ENCODE measurements around the gene PEF1.
A peak's percentile ranks its signal among the peaks of the same experiment; 100 is the strongest.

Gene PEF1

DNA sequence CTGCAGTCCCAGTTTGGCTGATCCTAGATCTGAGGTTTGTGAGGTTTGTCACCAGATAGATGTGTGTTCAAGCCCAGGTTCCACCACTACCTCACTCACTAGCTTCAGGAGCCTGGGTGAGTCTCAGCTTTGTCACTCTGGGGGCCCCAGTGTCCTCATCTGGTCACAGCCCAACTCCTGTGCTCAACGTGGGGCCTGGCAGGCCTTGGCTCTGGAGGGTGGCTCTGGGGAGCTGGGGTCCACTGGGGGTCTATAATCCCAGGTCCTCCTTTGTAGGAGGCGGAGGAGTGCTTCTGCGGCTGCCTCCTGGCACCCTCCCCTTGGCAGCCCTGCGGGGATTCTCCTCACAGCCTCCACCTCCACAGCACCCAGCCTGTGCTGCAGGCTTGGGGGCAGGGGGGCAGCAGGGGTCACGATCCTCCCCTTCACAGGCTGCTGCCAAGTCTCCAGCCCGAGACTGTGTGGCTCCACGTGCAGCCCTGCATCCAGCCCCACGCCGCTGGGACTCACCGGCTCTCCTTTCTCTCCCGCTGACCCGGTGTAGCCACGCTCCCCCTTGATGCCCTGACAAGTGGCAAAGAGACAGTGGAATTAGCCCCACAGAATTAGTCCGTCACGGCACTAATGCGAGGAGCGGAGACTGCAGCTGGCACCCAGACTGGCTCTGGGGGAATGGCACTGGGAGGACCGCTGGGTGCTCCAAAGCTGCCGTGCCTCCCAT lies 22.5 kb upstream of the PEF1 start:
- Histone ChIP-seq H3K4me1 (no peaks in the 10 kb centered on the region), H3K36me3 (replicated peaks) (no peaks in the 10 kb centered on the region), H3K4me3 (no peak overlapping the region), H3K9me3 (no peaks in the 10 kb centered on the region), H3K27me3 (ENCODE audit: low read depth) (peaks cover 16% of the 10 kb centered on the region)
- in situ Hi-C loops (cut with MboI; ENCODE audit: low sequenced_read_pairs), result loop anchor here (10.0 kb wide), 2 partner anchors 298 to 398 kb away; no protein-coding TSS in a partner anchor
- no peak for DNase-seq (ENCODE audit: low spot score in 2 of 2)

- DNase-seq (ENCODE audit: low spot score in 2 of 2), result no peak
Observed at GRCh38 chr1:31666263-31666963, 21.7 kb upstream of the PEF1 start.

GRCh38 chr1:31665234-31665878 lies 20.7 kb upstream of the PEF1 start:
- Histone ChIP-seq H3K36me3 (replicated peaks) (no peaks in the 10 kb centered on the region), H3K27me3 (ENCODE audit: low read depth) (peaks cover 11% of the 10 kb centered on the region), H3K4me1 (no peaks in the 10 kb centered on the region), H3K9me3 (no peaks in the 10 kb centered on the region), H3K4me3 (no peak overlapping the region)
- in situ Hi-C loops (cut with MboI; ENCODE audit: low sequenced_read_pairs), result loop anchor here (10.0 kb wide), 2 partner anchors 299 to 399 kb away; no protein-coding TSS in a partner anchor
- no peak for DNase-seq (ENCODE audit: low spot score in 2 of 2)

More at GRCh38 chr1:31666263-31666963, 21.7 kb upstream of the PEF1 start:
- no peaks in the 10 kb centered on the region for H3K9me3 ChIP-seq
- peaks cover 16% of the 10 kb centered on the region for H3K27me3 ChIP-seq (ENCODE audit: low read depth)
- no peaks in the 10 kb centered on the region for H3K36me3 ChIP-seq (replicated peaks)
- no peak overlapping the region for H3K4me3 ChIP-seq
- in situ Hi-C loops (cut with MboI; ENCODE audit: low sequenced_read_pairs), result loop anchor here (10.0 kb wide), 2 partner anchors 298 to 398 kb away; no protein-coding TSS in a partner anchor
- no peaks in the 10 kb centered on the region for H3K4me1 ChIP-seq

DNA sequence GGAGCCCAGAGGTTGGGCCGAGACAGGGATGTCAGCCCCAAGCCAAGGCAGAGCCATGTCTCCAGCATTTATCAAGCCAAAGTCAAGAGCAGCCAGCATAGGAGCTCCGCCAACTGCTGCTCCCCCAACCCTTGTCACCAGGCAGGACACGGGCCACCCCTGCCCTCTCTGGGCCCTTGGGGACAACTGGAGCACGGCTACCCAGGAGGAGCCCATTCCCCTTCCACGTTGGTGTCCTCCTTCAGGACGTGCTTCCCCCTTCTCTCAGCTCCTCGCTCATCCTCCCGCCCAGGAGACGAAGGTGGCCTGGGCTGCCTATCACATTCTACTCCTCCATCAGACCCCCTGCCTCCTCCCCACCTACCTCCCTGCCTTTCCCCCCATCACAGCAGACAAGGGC lies 19.9 kb upstream of the PEF1 start:
- Histone ChIP-seq H3K4me3 (no peak overlapping the region), H3K4me1 (no peaks in the 10 kb centered on the region), H3K27me3 (ENCODE audit: low read depth) (peaks cover 4% of the 10 kb centered on the region), H3K9me3 (no peaks in the 10 kb centered on the region), H3K36me3 (replicated peaks) (no peaks in the 10 kb centered on the region)
- in situ Hi-C loops (cut with MboI; ENCODE audit: low sequenced_read_pairs), result loop anchor here (10.0 kb wide), 2 partner anchors 300 to 400 kb away; no protein-coding TSS in a partner anchor
- DNase-seq (ENCODE audit: low spot score in 2 of 2), result no peak

GRCh38 chr1:31663622-31664452 lies 19.2 kb upstream of the PEF1 start:
- H3K9me3 ChIP-seq, result no peaks in the 10 kb centered on the region
- H3K4me3 ChIP-seq, result no peak overlapping the region
- DNase-seq (ENCODE audit: low spot score in 2 of 2), result peak in 1 of 2 experiments; percentile 80
- in situ Hi-C loops (cut with MboI; ENCODE audit: low sequenced_read_pairs), result loop anchor here (10.0 kb wide), 2 partner anchors 301 to 401 kb away; no protein-coding TSS in a partner anchor
- H3K4me1 ChIP-seq, result no peaks in the 10 kb centered on the region
- H3K27me3 ChIP-seq (ENCODE audit: low read depth), result peaks cover 4% of the 10 kb centered on the region
- no peaks in the 10 kb centered on the region for H3K36me3 ChIP-seq (replicated peaks)

DNA sequence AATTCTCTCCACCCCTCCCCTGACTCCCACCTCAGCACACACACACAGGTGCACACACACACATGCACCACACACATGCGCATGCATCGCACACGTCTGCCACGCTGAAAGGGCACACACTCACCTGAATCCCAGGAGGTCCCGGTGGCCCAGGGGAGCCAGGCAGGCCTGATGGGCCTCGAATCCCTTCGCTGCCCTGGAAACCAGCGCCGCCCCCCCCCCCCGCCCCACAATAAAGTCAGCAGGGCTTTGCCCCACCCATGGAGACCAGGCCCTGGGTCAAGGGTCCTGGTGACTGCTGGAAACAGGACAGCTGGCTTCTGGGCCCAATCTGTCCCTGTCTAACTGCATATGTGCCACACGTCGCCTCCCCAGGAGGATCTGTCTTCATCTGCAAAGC lies 17.8 kb upstream of the PEF1 start:
- H3K27me3 ChIP-seq (ENCODE audit: low read depth), result no peaks in the 10 kb centered on the region
- in situ Hi-C loops (cut with MboI; ENCODE audit: low sequenced_read_pairs), result loop anchor here (10.0 kb wide), 2 partner anchors 302 to 402 kb away; no protein-coding TSS in a partner anchor

DNA sequence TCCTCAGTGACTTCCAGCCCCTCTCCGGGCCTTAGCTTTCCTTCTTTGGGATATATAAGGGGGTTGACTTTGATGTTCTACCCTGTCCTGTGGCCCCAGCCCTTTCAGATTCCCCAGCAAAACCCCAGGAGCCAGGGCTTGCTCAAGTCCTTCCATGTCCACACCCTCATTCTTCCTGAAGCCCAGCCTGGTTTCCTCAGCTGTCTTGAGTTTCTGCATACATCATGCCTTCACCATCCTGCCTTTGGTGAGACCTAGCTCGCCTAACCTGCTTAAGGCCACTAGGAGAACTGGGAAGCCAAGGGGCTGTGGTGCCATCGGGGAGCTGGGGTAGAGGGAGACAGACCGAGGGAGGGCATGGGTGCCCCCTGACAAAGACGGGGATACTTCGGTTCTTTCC lies 17.2 kb upstream of the PEF1 start:
- no peaks in the 10 kb centered on the region for H3K27me3 ChIP-seq (ENCODE audit: low read depth)
- in situ Hi-C loops (cut with MboI; ENCODE audit: low sequenced_read_pairs), result loop anchor here (10.0 kb wide), 2 partner anchors 303 to 403 kb away; no protein-coding TSS in a partner anchor
- no peak overlapping the region for H3K4me3 ChIP-seq
- no peaks in the 10 kb centered on the region for H3K4me1 ChIP-seq
- H3K36me3 ChIP-seq (replicated peaks), result no peaks in the 10 kb centered on the region
- no peaks in the 10 kb centered on the region for H3K9me3 ChIP-seq
- no peak for DNase-seq (ENCODE audit: low spot score in 2 of 2)

More for the DNA sequence above, 17.8 kb upstream of the PEF1 start:
- no peak overlapping the region for H3K4me3 ChIP-seq
- DNase-seq (ENCODE audit: low spot score in 2 of 2), result no peak
- no peaks in the 10 kb centered on the region for H3K36me3 ChIP-seq (replicated peaks)
- no peaks in the 10 kb centered on the region for H3K9me3 ChIP-seq
- no peaks in the 10 kb centered on the region for H3K4me1 ChIP-seq

GRCh38 chr1:31660871-31661455 lies 16.3 kb upstream of the PEF1 start:
- no peaks in the 10 kb centered on the region for H3K36me3 ChIP-seq (replicated peaks)
- no peaks in the 10 kb centered on the region for H3K4me1 ChIP-seq
- no peaks in the 10 kb centered on the region for H3K27me3 ChIP-seq (ENCODE audit: low read depth)
- H3K4me3 ChIP-seq, result no peak overlapping the region
- DNase-seq (ENCODE audit: low spot score in 2 of 2), result no peak
- in situ Hi-C loops (cut with MboI; ENCODE audit: low sequenced_read_pairs), result loop anchor here (10.0 kb wide), 2 partner anchors 304 to 404 kb away; no protein-coding TSS in a partner anchor
- no peaks in the 10 kb centered on the region for H3K9me3 ChIP-seq

- no peaks in the 10 kb centered on the region for H3K4me1 ChIP-seq
- no peak for DNase-seq (ENCODE audit: low spot score in 2 of 2)
- no peak overlapping the region for H3K4me3 ChIP-seq
- H3K27me3 ChIP-seq (ENCODE audit: low read depth), result no peaks in the 10 kb centered on the region
- H3K9me3 ChIP-seq, result no peaks in the 10 kb centered on the region
- H3K36me3 ChIP-seq (replicated peaks), result no peaks in the 10 kb centered on the region
- in situ Hi-C loops (cut with MboI; ENCODE audit: low sequenced_read_pairs), result loop anchor here (5.0 to 10.0 kb wide), 3 partner anchors 137 to 405 kb away; no protein-coding TSS in a partner anchor
Observed at GRCh38 chr1:31659889-31660288, 15.2 kb upstream of the PEF1 start.

DNA sequence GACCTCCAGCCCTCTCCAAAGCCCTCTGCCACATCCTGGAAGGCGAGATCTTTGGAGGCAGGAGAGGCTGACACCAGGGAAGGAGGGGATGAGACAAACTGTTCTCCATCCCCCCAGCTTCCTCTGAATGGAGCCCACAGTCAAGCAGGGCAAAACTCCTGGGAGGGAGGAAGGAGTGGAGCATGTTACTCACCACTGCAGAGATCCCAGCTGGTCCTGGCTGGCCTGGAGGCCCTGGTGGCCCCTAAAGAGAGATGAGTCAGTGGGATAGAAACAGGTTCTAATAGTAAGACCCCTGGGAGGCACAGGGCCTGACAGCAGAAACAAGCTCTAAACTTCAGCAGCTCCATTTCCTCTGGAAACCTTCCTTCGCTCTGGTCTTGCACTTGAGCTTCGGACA lies 14.0 kb upstream of the PEF1 start:
- no peak overlapping the region for H3K4me3 ChIP-seq
- no peaks in the 10 kb centered on the region for H3K27me3 ChIP-seq (ENCODE audit: low read depth)
- H3K36me3 ChIP-seq (replicated peaks), result no peaks in the 10 kb centered on the region
- in situ Hi-C loops (cut with MboI; ENCODE audit: low sequenced_read_pairs), result loop anchor here (5.0 kb wide), 1 partner anchor 139 kb away; no protein-coding TSS in a partner anchor
- no peak for DNase-seq (ENCODE audit: low spot score in 2 of 2)
- no peaks in the 10 kb centered on the region for H3K4me1 ChIP-seq
- no peaks in the 10 kb centered on the region for H3K9me3 ChIP-seq

- Histone ChIP-seq H3K36me3 (replicated peaks) (no peaks in the 10 kb centered on the region), H3K27me3 (ENCODE audit: low read depth) (no peaks in the 10 kb centered on the region), H3K4me3 (no peak overlapping the region), H3K9me3 (no peaks in the 10 kb centered on the region), H3K4me1 (no peaks in the 10 kb centered on the region)
- in situ Hi-C loops (cut with MboI; ENCODE audit: low sequenced_read_pairs), result loop anchor here (5.0 kb wide), 1 partner anchor 139 kb away; no protein-coding TSS in a partner anchor
- DNase-seq (ENCODE audit: low spot score in 2 of 2), result no peak
Observed at GRCh38 chr1:31657972-31658510, 13.4 kb upstream of the PEF1 start.

DNA sequence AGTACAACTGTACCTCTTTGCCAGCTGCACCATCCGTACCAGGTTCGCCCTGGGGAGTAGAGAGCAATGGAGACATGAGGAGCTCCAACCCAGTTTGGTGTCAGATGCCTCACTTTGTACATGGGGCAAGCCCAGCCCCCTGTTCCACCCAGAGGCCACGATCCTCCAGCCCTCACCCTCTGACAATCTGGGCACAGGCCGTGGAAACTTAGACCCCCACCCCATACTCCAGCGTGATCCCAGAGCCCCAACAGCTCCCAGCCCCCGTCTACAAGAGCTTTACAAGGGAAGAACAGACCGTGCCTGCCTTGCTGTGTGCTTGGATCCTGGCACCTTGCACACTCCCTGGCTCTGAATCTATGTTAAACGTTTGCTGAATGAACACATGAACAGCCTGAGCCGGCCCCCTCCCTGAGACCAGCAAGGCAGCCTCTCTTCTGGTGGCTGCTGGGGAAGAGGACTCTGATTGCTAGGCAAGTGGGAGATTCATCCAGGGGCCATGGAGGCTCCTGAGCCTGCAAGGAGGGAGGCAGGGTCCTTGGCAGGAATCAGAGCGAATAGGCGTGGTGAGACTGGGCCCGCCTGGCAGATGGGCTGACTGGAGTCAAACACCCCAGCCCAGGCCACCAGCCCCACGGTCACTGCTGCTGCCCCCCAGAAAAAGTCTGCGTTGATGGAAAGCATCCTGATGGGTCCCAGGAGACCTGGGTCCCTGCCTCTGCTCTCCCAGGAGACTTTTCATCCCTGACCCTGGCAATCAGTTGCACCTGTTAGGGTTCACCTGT lies 12.5 kb upstream of the PEF1 start:
- H3K9me3 ChIP-seq, result no peaks in the 10 kb centered on the region
- no peak overlapping the region for H3K4me3 ChIP-seq
- no peaks in the 10 kb centered on the region for H3K4me1 ChIP-seq
- in situ Hi-C loops (cut with MboI; ENCODE audit: low sequenced_read_pairs), result loop anchor here (5.0 kb wide), 1 partner anchor 140 kb away; no protein-coding TSS in a partner anchor
- DNase-seq (ENCODE audit: low spot score in 2 of 2), result no peak
- H3K36me3 ChIP-seq (replicated peaks), result no peaks in the 10 kb centered on the region
- 0 out of 2 replicates have a peak, but pooled peaks cover 2% of the 10 kb centered on the region for H3K27me3 ChIP-seq (ENCODE audit: low read depth)
